ENCODE results near the gene KRTAP26-1. TPM values are rescaled to one million over a fixed set of nuclear protein-coding genes. Genes with fewer than 3 reads are reported as not detected.

Gene KRTAP26-1
- total RNA-seq, 1 donor from 2014 or later, result not detected

DNA sequence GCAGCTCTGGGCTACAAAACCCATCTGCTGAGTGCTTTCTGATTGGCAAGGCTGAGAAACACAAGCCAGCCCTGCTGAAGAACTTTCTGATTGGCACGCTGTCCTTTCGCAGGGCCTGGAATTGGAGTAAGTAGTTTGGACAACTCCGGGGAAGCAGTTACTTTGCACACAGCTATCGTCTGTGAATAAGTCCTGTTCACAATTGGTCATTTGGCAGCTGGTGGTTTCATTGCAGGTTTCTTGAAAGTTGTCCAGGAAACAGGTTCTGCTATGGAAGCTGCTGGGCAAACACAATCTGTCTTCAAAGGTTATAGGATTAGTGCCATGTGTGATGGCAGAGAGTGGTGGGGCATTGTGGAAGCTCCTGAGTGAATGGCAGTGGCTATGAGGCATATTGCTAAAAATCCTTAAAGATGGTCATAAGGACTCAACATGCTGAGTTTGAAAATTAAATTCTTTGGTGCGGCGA is 17.2 kb upstream of the KRTAP26-1 start, which contains the start of gene KRTAP27-1:
Gene KRTAP27-1, minus strand, starts transcription at position 419 of the 469 bp plus-strand sequence. Its CDS starts 26 bp downstream, at position 393.
- intact Hi-C loops (cut with DNase I), result no loop called here
- no peak within 1 kb of the TSS for H3K4me3 ChIP-seq
- no peaks in the 10 kb centered on the region for H3K4me1 ChIP-seq
- no peak for TF ChIP-seq POLR2AphosphoS5 (IDR thresholded peaks at IDR 0.05; ENCODE audit: insufficient read depth in 1 of 2, low read depth in 1 of 2)
- TF ChIP-seq POLR2A (IDR thresholded peaks at IDR 0.05), result no peak
- TF ChIP-seq, protein P1, sequence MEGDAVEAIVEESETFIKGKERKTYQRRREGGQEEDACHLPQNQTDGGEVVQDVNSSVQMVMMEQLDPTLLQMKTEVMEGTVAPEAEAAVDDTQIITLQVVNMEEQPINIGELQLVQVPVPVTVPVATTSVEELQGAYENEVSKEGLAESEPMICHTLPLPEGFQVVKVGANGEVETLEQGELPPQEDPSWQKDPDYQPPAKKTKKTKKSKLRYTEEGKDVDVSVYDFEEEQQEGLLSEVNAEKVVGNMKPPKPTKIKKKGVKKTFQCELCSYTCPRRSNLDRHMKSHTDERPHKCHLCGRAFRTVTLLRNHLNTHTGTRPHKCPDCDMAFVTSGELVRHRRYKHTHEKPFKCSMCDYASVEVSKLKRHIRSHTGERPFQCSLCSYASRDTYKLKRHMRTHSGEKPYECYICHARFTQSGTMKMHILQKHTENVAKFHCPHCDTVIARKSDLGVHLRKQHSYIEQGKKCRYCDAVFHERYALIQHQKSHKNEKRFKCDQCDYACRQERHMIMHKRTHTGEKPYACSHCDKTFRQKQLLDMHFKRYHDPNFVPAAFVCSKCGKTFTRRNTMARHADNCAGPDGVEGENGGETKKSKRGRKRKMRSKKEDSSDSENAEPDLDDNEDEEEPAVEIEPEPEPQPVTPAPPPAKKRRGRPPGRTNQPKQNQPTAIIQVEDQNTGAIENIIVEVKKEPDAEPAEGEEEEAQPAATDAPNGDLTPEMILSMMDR (IDR thresholded peaks at IDR 0.05), result no peak
- no peak within 1 kb of the TSS for H3K27ac ChIP-seq
- DNase-seq (ENCODE audit: extremely low spot score in 2 of 2), result no peak
- H3K9me3 ChIP-seq, result no peaks in the 10 kb centered on the region
- no peaks in the 10 kb centered on the region for H3K36me3 ChIP-seq
- no peaks in the 10 kb centered on the region for H3K27me3 ChIP-seq

DNA sequence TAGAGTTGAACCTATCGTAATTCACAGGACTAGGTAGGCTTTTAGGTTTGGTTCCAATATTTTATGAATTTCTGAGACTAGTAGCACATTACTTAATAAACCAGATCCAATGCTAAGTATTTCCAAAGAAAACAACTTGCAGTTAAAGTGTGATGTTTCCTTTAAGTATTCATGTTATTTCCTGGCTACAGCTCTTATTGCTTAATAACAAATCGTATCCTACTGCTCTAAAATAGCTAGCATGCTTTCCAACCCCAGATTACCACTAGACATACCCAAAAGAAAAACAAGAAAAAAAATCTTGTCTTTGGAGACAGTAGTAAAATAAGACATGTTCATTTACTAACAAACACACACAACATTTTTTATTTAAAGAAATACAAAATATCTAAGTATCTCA is 16.5 kb upstream of the KRTAP26-1 start:
- intact Hi-C loops (cut with DNase I), result no loop called here
- DNase-seq (ENCODE audit: extremely low spot score in 2 of 2), result no peak
- H3K36me3 ChIP-seq, result no peaks in the 10 kb centered on the region
- TF ChIP-seq POLR2AphosphoS5 (IDR thresholded peaks at IDR 0.05; ENCODE audit: insufficient read depth in 1 of 2, low read depth in 1 of 2) (no peak), POLR2A (IDR thresholded peaks at IDR 0.05) (no peak)
- TF ChIP-seq, protein P1 (IDR thresholded peaks at IDR 0.05), result no peak
- no peaks in the 10 kb centered on the region for H3K27me3 ChIP-seq
- no peaks in the 10 kb centered on the region for H3K9me3 ChIP-seq
- H3K27ac ChIP-seq, result no peak overlapping the region
- no peak overlapping the region for H3K4me3 ChIP-seq
- H3K4me1 ChIP-seq, result no peaks in the 10 kb centered on the region

DNA sequence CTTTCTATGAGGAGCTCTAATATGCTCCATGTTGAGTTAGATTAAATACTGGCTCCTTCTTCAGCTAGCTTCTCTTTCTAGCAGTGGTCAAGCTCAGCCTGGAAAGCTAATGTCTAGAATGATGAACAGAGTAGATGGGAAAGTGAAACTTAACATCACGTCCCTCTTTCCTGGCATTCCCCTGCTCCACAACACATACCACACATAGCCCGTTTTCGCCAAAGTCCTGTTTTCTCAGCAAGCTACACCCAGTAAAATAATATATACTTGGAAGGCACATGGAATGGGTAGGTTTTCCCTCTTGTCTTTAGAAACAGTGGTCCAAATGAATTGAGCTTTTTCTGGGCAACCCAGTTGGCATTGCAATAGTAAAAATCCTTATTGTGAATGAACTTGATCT is 13.6 kb upstream of the KRTAP26-1 start:
- TF ChIP-seq, protein P1 (IDR thresholded peaks at IDR 0.05), result no peak
- TF ChIP-seq POLR2A (IDR thresholded peaks at IDR 0.05) (no peak), POLR2AphosphoS5 (IDR thresholded peaks at IDR 0.05; ENCODE audit: insufficient read depth in 1 of 2, low read depth in 1 of 2) (no peak)
- intact Hi-C loops (cut with DNase I), result no loop called here
- no peak for DNase-seq (ENCODE audit: extremely low spot score in 2 of 2)

DNA sequence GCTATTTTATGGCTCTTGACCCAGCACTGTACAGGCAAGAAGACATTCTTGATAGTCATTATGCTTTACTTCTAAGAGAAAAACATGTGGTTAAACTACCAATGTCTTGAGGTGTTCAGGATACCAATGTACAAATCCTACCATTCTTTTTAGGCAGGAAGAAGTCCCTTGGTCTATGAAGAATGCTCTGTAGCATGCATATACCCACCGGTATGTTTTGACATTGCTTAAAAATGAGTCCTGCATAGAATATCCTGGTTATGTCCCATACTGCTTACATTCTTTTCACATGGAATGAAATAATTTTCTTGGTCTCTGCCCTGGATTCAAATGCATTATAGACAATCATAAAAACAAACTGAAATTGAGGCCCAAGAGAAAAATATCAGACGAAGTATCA is 12.6 kb upstream of the KRTAP26-1 start:
- Histone ChIP-seq H3K4me1 (no peaks in the 10 kb centered on the region), H3K4me3 (no peak overlapping the region), H3K36me3 (no peaks in the 10 kb centered on the region), H3K9me3 (no peaks in the 10 kb centered on the region), H3K27me3 (no peaks in the 10 kb centered on the region), H3K27ac (no peak overlapping the region)
- TF ChIP-seq, protein P1 (IDR thresholded peaks at IDR 0.05), result no peak
- TF ChIP-seq POLR2AphosphoS5 (IDR thresholded peaks at IDR 0.05; ENCODE audit: insufficient read depth in 1 of 2, low read depth in 1 of 2), result no peak
- intact Hi-C loops (cut with DNase I), result no loop called here
- DNase-seq (ENCODE audit: extremely low spot score in 2 of 2), result no peak

More for the DNA sequence above, 13.6 kb upstream of the KRTAP26-1 start:
- no peaks in the 10 kb centered on the region for H3K4me1 ChIP-seq
- no peak overlapping the region for H3K27ac ChIP-seq
- H3K4me3 ChIP-seq, result no peak overlapping the region
- no peaks in the 10 kb centered on the region for H3K36me3 ChIP-seq
- no peaks in the 10 kb centered on the region for H3K9me3 ChIP-seq
- no peaks in the 10 kb centered on the region for H3K27me3 ChIP-seq

DNA sequence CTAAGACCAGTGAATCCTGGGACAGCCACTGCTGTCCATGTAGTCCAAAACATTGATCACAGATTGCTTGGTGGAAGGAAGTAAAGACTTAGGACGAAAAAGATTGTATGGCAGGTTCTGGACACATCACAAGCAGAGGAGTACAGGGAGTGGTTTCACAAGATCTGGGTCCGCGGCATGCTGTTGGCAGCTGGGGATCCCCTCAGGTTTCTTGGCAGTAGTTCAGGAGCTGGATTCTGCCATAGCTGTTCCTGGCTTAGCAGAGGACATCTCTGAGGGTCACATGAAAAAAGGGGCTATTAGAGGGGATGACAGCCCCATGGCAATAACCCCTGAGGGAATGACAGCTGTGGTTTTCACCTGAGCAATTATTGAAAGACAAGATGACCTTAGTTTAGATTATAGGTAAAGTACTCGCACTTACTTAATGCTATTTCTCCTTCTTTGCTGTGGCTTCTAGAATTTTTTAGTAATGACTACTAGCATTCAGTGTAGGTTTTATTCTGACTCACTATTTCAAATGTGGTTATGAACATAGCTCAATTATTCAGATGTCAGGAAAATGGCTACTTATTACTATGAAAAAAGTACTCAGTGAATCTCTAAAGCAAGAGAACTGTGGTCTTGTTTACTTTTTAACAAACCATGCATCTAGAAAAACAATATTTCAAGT is 9.2 kb upstream of the KRTAP26-1 start:
- H3K27ac ChIP-seq, result no peak overlapping the region
- TF ChIP-seq, protein P1 (IDR thresholded peaks at IDR 0.05), result no peak
- TF ChIP-seq POLR2A (IDR thresholded peaks at IDR 0.05) (no peak), POLR2AphosphoS5 (IDR thresholded peaks at IDR 0.05; ENCODE audit: insufficient read depth in 1 of 2, low read depth in 1 of 2) (no peak)
- H3K36me3 ChIP-seq, result no peaks in the 10 kb centered on the region
- H3K4me1 ChIP-seq, result no peaks in the 10 kb centered on the region
- no peak for DNase-seq (ENCODE audit: extremely low spot score in 2 of 2)
- intact Hi-C loops (cut with DNase I), result no loop called here
- H3K4me3 ChIP-seq, result no peak overlapping the region
- no peaks in the 10 kb centered on the region for H3K27me3 ChIP-seq
- H3K9me3 ChIP-seq, result no peaks in the 10 kb centered on the region
